Neural progenitor cell (in vitro differentiated cells): ENCODE measurements around the gene ABTB2. TPM values are rescaled to one million over a fixed set of nuclear protein-coding genes. Genes with fewer than 3 reads are reported as not detected.
A peak's percentile ranks its signal among the peaks of the same experiment; 100 is the strongest.

Source experiments
- DNase-seq: peaks from one replicate; pipeline ENCODE4 v3.0.0-alpha.2; 2016; ENCODE audit warnings: low spot score
- H2AFZ ChIP-seq: fragments of 200-600 bp; sonication (generic); replicated peaks from 2 replicates; pipeline ENCODE4 v1.6.1; 2016; ENCODE audit warnings: antibody characterized with exemption
- H3F3A ChIP-seq: fragments of 200-600 bp; sonication (generic); 2 replicates; pipeline ENCODE4 v1.6.1; 2016; ENCODE audit warnings: antibody characterized with exemption, low read depth
- H3K27ac ChIP-seq: fragments of 200-600 bp; sonication (generic); 2 replicates; pipeline ENCODE4 v1.5.1; 2016; ENCODE audit warnings: mild to moderate bottlenecking
- H3K27me3 ChIP-seq: fragments of 200-600 bp; sonication (generic); 2 replicates; pipeline ENCODE4 v1.6.1; 2016; ENCODE audit warnings: mild to moderate bottlenecking, moderate library complexity
- H3K36me3 ChIP-seq: fragments of 200-600 bp; sonication (generic); 2 replicates; pipeline ENCODE4 v1.5.1; 2016
- H3K4me1 ChIP-seq: fragments of 200-600 bp; sonication (generic); 2 replicates; pipeline ENCODE4 v1.6.1; 2016; ENCODE audit warnings: mixed run types
- H3K4me2 ChIP-seq: fragments of 200-600 bp; sonication (generic); 2 replicates; pipeline ENCODE4 v1.6.1; 2016
- H3K4me3 ChIP-seq: fragments of 200-600 bp; sonication (generic); 2 replicates; pipeline ENCODE4 v1.5.1; 2016
- H3K79me2 ChIP-seq: fragments of 200-600 bp; sonication (generic); 2 replicates; pipeline ENCODE4 v1.6.1; 2016; ENCODE audit warnings: low read depth
- H3K9ac ChIP-seq: fragments of 200-600 bp; sonication (generic); 2 replicates; pipeline ENCODE4 v1.6.1; 2016
- H3K9me3 ChIP-seq: fragments of 200-600 bp; sonication (generic); 2 replicates; pipeline ENCODE4 v1.5.1; 2016; ENCODE audit warnings: low read depth
- H4K20me1 ChIP-seq: fragments of 200-600 bp; sonication (generic); 2 replicates; pipeline ENCODE4 v1.6.1; 2016; ENCODE audit warnings: low read depth
- H3K27ac Mint-ChIP-seq: 3 replicates; pipeline ENCODE4 v1.8.0; 2021; ENCODE audit warnings: mixed read lengths
- H3K27me3 Mint-ChIP-seq: 2 replicates; pipeline ENCODE4 v1.8.0; 2022; ENCODE audit warnings: low read depth, mild to moderate bottlenecking, inconsistent platforms, moderate library complexity, mixed read lengths; ENCODE audit not compliant: insufficient read depth
- H3K36me3 Mint-ChIP-seq: 3 replicates; pipeline ENCODE4 v1.8.0; 2021; ENCODE audit warnings: mixed read lengths
- H3K4me1 Mint-ChIP-seq: 3 replicates; pipeline ENCODE4 v1.8.0; 2021; ENCODE audit warnings: mixed read lengths
- H3K4me3 Mint-ChIP-seq: 3 replicates; pipeline ENCODE4 v1.8.0; 2021; ENCODE audit warnings: mild to moderate bottlenecking, moderate library complexity, mixed read lengths
- H3K9me3 Mint-ChIP-seq: 3 replicates; pipeline ENCODE4 v1.8.0; 2020; ENCODE audit warnings: mixed read lengths
- EZH2 ChIP-seq: fragments of 200-600 bp; sonication (generic); IDR thresholded peaks from 2 replicates; pipeline ENCODE4 v1.6.1; 2017; ENCODE audit warnings: antibody characterized with exemption, mild to moderate bottlenecking, moderate library complexity
- EZH2phosphoT487 ChIP-seq: fragments of 200-600 bp; sonication (generic); IDR thresholded peaks from 2 replicates; pipeline ENCODE4 v1.6.1; 2017; ENCODE audit warnings: antibody characterized with exemption
- total RNA-seq: library from RNA; depleted of rRNA; stranded (reverse); fragments of >200 nt; gene quantifications from 2 replicates; pipeline ENCODE4 v1.2.3, GENCODE V29; 2015; ENCODE audit warnings: low replicate concordance
- TF ChIP-seq, protein P1 (sequence below): fragments of 200-600 bp; sonication (generic); IDR thresholded peaks from 2 replicates; pipeline ENCODE4 v1.5.1; 2017; ENCODE audit warnings: antibody characterized with exemption, mild to moderate bottlenecking

ABTB2 gene
- total RNA-seq, 1 donor from 2014 or later, result 0.37 TPM

DNA sequence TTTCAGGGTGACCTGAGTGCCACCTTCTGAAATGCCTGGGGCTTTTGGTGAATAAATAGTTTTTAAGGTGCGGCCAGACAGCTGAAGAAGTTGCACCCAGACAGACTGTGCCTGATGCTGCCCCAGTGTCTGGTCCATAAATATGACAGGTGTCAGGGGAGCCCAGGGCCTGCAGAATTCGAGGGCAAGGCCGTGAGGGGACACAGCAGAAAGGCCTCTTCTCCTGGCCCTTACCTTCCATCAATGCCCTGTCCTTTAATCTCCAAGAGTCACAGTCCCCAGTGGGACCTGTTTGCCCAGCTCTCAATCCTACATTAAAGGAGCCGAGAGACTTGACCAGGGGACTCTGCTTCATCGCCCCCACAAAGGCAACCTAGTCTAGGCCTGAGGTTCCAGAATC, 206.6 kb downstream of the ABTB2 start:
- Histone ChIP-seq H3K4me3 (no peak overlapping the region), H3K36me3 (no peaks in the 10 kb centered on the region), H3K4me1 (no peaks in the 10 kb centered on the region), H3K9ac (no peak overlapping the region), H2AFZ (no peak overlapping the region), H3K27me3 (no peaks in the 10 kb centered on the region), H3K4me2 (no peak overlapping the region), H3K27ac (no peak overlapping the region), H3K9me3 (no peaks in the 10 kb centered on the region), H3K79me2 (no peaks in the 10 kb centered on the region), H4K20me1 (peaks cover 3% of the 10 kb centered on the region), H3F3A (no peaks in the 10 kb centered on the region)
- Mint-ChIP-seq H3K4me3 (no peak overlapping the region), H3K27ac (no peak overlapping the region), H3K4me1 (peaks cover 20% of the 10 kb centered on the region), H3K9me3 (no peaks in the 10 kb centered on the region), H3K27me3 (peaks cover 3% of the 10 kb centered on the region), H3K36me3 (peaks cover 16% of the 10 kb centered on the region)
- TF ChIP-seq, protein P1, sequence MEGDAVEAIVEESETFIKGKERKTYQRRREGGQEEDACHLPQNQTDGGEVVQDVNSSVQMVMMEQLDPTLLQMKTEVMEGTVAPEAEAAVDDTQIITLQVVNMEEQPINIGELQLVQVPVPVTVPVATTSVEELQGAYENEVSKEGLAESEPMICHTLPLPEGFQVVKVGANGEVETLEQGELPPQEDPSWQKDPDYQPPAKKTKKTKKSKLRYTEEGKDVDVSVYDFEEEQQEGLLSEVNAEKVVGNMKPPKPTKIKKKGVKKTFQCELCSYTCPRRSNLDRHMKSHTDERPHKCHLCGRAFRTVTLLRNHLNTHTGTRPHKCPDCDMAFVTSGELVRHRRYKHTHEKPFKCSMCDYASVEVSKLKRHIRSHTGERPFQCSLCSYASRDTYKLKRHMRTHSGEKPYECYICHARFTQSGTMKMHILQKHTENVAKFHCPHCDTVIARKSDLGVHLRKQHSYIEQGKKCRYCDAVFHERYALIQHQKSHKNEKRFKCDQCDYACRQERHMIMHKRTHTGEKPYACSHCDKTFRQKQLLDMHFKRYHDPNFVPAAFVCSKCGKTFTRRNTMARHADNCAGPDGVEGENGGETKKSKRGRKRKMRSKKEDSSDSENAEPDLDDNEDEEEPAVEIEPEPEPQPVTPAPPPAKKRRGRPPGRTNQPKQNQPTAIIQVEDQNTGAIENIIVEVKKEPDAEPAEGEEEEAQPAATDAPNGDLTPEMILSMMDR, result no peak
- TF ChIP-seq EZH2 (no peak), EZH2phosphoT487 (no peak)
- DNase-seq, result no peak

DNA sequence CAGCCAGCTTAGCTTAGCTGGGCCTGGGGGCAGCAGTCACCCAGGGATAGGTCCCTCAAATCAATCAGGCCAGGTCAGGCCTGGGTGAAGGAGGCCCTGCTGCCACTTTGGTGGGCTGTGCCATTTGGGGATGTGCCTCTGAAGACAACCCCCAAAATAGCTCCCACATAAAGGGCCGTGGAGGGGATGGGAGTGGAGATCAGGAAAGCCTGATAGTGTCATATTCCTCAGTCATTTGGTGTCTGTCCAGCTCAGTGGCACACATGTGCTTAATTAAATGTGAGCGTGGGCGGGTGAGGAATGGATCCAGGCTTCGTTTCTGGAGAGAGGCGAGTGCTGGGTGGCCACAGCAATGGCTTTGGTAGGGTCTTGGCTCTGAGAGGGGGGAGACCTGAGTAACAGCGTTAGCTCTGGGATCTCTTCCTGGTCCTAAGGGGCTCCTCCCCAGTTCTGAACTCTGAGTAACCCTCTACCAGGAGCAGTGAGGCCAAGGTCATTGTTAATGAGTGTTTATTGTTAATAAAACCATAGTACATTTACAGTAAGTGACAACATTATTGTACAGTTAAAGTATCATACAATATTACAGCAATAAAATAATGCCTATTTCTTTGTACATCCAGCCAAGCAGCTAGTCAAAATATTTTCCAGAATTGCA, 207.2 kb downstream of the ABTB2 start:
- peaks cover 3% of the 10 kb centered on the region for H4K20me1 ChIP-seq
- TF ChIP-seq EZH2, result no peak
- no peak for TF ChIP-seq EZH2phosphoT487
- TF ChIP-seq, protein P1, result no peak
- no peaks in the 10 kb centered on the region for H3K9me3 ChIP-seq
- no peaks in the 10 kb centered on the region for H3K4me1 ChIP-seq
- peaks cover 21% of the 10 kb centered on the region for H3K36me3 Mint-ChIP-seq
- H3K4me1 Mint-ChIP-seq, result peaks cover 20% of the 10 kb centered on the region
- no peaks in the 10 kb centered on the region for H3K27me3 ChIP-seq
- H3K79me2 ChIP-seq, result no peaks in the 10 kb centered on the region
- H3K27me3 Mint-ChIP-seq, result peaks cover 3% of the 10 kb centered on the region
- no peak overlapping the region for H3K27ac Mint-ChIP-seq
- H3K27ac ChIP-seq, result no peak overlapping the region
- H3K36me3 ChIP-seq, result no peaks in the 10 kb centered on the region
- H3F3A ChIP-seq, result no peaks in the 10 kb centered on the region
- H3K9me3 Mint-ChIP-seq, result no peaks in the 10 kb centered on the region
- no peak overlapping the region for H3K4me3 ChIP-seq
- DNase-seq, result no peak
- H3K4me2 ChIP-seq, result no peak overlapping the region
- peak overlapping the region; percentile 24 for H3K4me3 Mint-ChIP-seq
- H2AFZ ChIP-seq, result no peak overlapping the region
- no peak overlapping the region for H3K9ac ChIP-seq

DNA sequence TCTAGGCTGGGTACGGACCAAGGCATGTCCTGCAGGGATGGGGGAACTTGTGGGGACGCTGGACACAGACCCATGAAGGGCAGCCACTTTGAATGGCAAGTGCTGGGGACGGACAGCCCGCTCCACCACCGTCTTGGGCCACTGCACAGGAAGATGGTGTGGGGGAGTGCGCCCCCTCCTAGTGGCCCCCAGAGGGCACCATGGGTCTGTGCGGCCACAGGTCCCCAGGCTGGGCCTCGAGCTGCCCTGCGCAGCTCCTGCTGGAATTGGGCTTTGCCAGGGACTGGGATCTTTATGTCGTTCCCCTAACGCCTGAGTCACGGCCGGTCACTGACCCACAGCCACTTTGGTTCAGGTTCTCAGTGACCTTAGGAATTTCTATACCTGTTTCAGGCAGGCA, 208.0 kb downstream of the ABTB2 start:
- peaks cover 3% of the 10 kb centered on the region for H4K20me1 ChIP-seq
- H2AFZ ChIP-seq, result no peak overlapping the region
- no peak overlapping the region for H3K4me3 ChIP-seq
- peak overlapping the region; percentile 76 for H3K27ac Mint-ChIP-seq
- H3K79me2 ChIP-seq, result no peaks in the 10 kb centered on the region
- H3K36me3 Mint-ChIP-seq, result peaks cover 25% of the 10 kb centered on the region
- H3K27me3 Mint-ChIP-seq, result peaks cover 3% of the 10 kb centered on the region
- no peaks in the 10 kb centered on the region for H3K9me3 ChIP-seq
- H3F3A ChIP-seq, result no peaks in the 10 kb centered on the region
- no peak overlapping the region for H3K9ac ChIP-seq
- peak; percentile 67 for DNase-seq
- no peak overlapping the region for H3K4me2 ChIP-seq
- no peaks in the 10 kb centered on the region for H3K27me3 ChIP-seq
- H3K4me1 ChIP-seq, result no peaks in the 10 kb centered on the region
- H3K9me3 Mint-ChIP-seq, result no peaks in the 10 kb centered on the region
- H3K27ac ChIP-seq, result no peak overlapping the region
- TF ChIP-seq EZH2phosphoT487, result no peak
- TF ChIP-seq, protein P1, result peak; percentile 60
- no peak overlapping the region for H3K4me3 Mint-ChIP-seq
- peaks cover 20% of the 10 kb centered on the region for H3K4me1 Mint-ChIP-seq
- no peaks in the 10 kb centered on the region for H3K36me3 ChIP-seq
